IPS-15b (cell line): ENCODE measurements around the gene ZNF20.

Source experiments
- H3K27me3 ChIP-seq: one replicate; pipeline ENCODE4 v1.6.1; 2013; ENCODE audit warnings: low read length; ENCODE audit not compliant: control insufficient read depth, insufficient read depth
- H3K36me3 ChIP-seq: one replicate; pipeline ENCODE4 v1.6.1; 2013; ENCODE audit warnings: low read length; ENCODE audit not compliant: control insufficient read depth, insufficient read depth
- H3K4me1 ChIP-seq: one replicate; pipeline ENCODE4 v1.6.1; 2013; ENCODE audit warnings: mild to moderate bottlenecking, low read length; ENCODE audit not compliant: control insufficient read depth, insufficient read depth
- H3K4me3 ChIP-seq: one replicate; pipeline ENCODE4 v1.5.1; 2013; ENCODE audit warnings: low read depth, low read length
- H3K9ac ChIP-seq: one replicate; pipeline ENCODE4 v1.6.1; 2013; ENCODE audit warnings: low read depth, mild to moderate bottlenecking, low read length
- H3K9me3 ChIP-seq: one replicate; pipeline ENCODE4 v1.6.1; 2013; ENCODE audit warnings: mild to moderate bottlenecking, low read length; ENCODE audit not compliant: control insufficient read depth, insufficient read depth

The ZNF20 gene

GRCh38 chr19:12145348-12145747 is 5.2 kb upstream of the ZNF20 start:
- no peak overlapping the region for H3K4me3 ChIP-seq
- H3K27me3 ChIP-seq: no peaks in the 10 kb centered on the region
- peaks cover 9% of the 10 kb centered on the region for H3K9me3 ChIP-seq
- H3K4me1 ChIP-seq: peaks cover 3% of the 10 kb centered on the region
- H3K9ac ChIP-seq: no peak overlapping the region
- peaks cover 25% of the 10 kb centered on the region for H3K36me3 ChIP-seq

- peaks cover 12% of the 10 kb centered on the region for H3K36me3 ChIP-seq
- no peak overlapping the region for H3K4me3 ChIP-seq
- no peaks in the 10 kb centered on the region for H3K27me3 ChIP-seq
Observed at GRCh38 chr19:12141405-12141736, 1.2 kb upstream of the ZNF20 start.

DNA sequence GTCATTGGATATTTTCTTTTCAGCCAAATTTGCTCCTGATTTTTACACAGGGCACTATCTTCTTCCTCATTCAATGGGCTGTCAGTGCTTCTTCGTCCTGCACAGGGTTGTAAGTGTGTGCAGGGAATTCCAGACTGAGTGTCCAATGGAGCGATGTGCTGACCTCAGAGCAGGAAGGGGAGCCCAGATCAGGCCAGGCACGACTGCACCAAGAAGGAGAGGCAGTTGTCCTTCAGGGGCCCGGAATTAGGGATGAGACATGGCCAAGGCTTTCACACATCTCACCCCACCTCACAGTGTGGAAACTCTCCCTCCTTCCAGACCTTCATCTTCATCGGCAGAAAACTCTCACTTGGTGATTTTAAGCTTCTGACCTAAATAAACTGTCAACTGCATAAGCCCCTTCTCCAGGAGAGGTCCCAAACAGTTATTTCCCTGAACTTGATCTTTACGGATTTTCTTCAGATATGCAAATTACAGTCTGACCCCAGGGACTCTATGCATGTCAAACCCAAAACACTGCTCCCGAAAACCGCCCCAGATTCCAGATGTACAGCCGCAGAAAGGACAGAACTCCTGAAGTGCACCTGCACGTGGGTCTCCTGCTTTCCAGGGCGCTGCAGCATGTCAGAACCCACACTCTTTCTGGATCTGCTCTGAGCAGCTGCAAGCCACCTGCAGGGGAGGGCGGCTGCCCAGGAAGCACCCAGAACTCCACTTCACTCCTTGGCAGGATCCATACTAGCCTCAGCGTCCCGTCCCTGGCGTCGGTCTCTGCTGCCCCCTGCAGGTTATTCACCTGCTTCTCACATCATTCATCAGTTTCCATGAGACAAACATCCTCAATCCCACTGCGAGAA is 625 bp upstream of the ZNF20 start:
- Histone ChIP-seq H3K9me3 (peaks cover 4% of the 10 kb centered on the region), H3K36me3 (peaks cover 6% of the 10 kb centered on the region), H3K4me3 (peak overlapping the region; percentile 87), H3K9ac (no peak overlapping the region), H3K27me3 (no peaks in the 10 kb centered on the region), H3K4me1 (peaks cover 3% of the 10 kb centered on the region)

More at GRCh38 chr19:12141405-12141736, 1.2 kb upstream of the ZNF20 start:
- Histone ChIP-seq H3K9ac (no peak overlapping the region), H3K4me1 (peaks cover 3% of the 10 kb centered on the region), H3K9me3 (peaks cover 9% of the 10 kb centered on the region)

- Histone ChIP-seq H3K4me1 (peaks cover 3% of the 10 kb centered on the region), H3K36me3 (peaks cover 6% of the 10 kb centered on the region), H3K27me3 (no peaks in the 10 kb centered on the region), H3K9me3 (no peaks in the 10 kb centered on the region), H3K4me3 (peak overlapping the region; percentile 87), H3K9ac (peak overlapping the region; percentile 32)
Observed at GRCh38 chr19:12139269-12139668, 881 bp downstream of the ZNF20 start.

DNA sequence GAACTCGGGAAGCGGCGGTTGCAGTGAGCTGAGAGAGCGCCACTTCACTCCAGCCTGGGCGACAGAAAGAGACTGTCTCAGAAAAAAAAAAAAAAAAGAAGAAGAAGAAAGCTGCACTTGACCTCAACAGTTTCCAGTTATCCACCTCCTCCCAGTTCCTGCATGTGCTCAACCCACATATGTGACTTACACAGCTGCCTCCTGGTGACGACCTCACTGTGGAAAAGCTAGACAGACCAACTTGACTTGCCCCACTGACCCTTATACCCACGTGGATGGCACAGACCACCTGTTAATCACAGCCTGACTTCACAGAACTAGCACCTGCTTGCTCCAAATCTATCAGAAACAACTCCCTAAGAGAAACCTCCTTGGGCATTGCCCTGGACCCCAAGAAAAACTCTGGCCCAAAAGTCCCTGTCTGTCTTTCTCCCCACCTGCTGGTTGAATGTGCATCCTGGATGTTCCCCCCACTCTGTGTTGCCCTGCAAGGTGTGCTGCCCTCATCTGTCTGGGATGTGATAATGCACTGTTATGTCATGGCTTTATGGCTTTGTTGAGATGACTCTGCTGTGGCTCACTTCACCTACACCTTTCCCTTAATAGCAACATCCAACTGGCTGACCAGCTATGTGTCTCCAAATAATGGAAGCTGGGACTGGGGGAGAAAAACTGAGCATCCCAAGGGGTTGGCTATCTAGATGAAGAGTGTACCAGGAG is 2.8 kb downstream of the ZNF20 start:
- H3K9me3 ChIP-seq: peaks cover 15% of the 10 kb centered on the region
- H3K36me3 ChIP-seq: peaks cover 23% of the 10 kb centered on the region
- H3K4me3 ChIP-seq: no peak overlapping the region
- no peaks in the 10 kb centered on the region for H3K27me3 ChIP-seq
- H3K9ac ChIP-seq: no peak overlapping the region
- H3K4me1 ChIP-seq: peaks cover 3% of the 10 kb centered on the region

- H3K27me3 ChIP-seq: no peaks in the 10 kb centered on the region
- H3K36me3 ChIP-seq: peaks cover 26% of the 10 kb centered on the region
- H3K9ac ChIP-seq: no peak overlapping the region
- H3K4me1 ChIP-seq: no peaks in the 10 kb centered on the region
- peaks cover 22% of the 10 kb centered on the region for H3K9me3 ChIP-seq
- no peak overlapping the region for H3K4me3 ChIP-seq
Observed at GRCh38 chr19:12133069-12133468, 7.1 kb downstream of the ZNF20 start.

GRCh38 chr19:12126707-12127106 is 13.4 kb downstream of the ZNF20 start:
- Histone ChIP-seq H3K9ac (no peak overlapping the region), H3K4me3 (no peak overlapping the region), H3K9me3 (peaks cover under 1% of the 10 kb centered on the region), H3K36me3 (no peaks in the 10 kb centered on the region), H3K4me1 (no peaks in the 10 kb centered on the region), H3K27me3 (no peaks in the 10 kb centered on the region)

- Histone ChIP-seq H3K27me3 (no peaks in the 10 kb centered on the region), H3K9ac (no peak overlapping the region), H3K9me3 (peaks cover 12% of the 10 kb centered on the region), H3K4me1 (no peaks in the 10 kb centered on the region), H3K4me3 (no peak overlapping the region), H3K36me3 (peaks cover 13% of the 10 kb centered on the region)
Observed at GRCh38 chr19:12117201-12117970, 22.8 kb downstream of the ZNF20 start.

GRCh38 chr19:12113121-12113520 is 27.0 kb downstream of the ZNF20 start:
- peaks cover 42% of the 10 kb centered on the region for H3K36me3 ChIP-seq
- no peak overlapping the region for H3K9ac ChIP-seq
- peaks cover 37% of the 10 kb centered on the region for H3K9me3 ChIP-seq
- no peaks in the 10 kb centered on the region for H3K27me3 ChIP-seq
- no peak overlapping the region for H3K4me3 ChIP-seq
- H3K4me1 ChIP-seq: no peaks in the 10 kb centered on the region

DNA sequence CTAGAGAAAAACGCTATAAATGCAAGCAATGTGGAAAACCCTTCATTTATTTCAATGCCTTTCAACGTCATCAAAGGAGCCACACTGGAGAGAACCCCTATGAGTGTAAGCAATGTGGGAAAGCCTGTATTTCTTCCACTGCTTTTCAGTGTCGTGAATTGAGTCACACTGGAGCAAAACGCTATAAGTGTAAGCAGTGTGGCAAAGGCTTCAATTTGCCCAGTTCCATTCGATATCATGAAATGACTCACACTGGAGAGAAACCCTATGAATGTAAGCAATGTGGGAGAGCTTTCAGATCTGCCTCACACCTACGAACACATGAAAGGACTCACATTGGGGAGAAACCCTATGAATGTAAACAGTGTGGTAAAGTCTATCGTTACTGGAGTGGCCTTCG is 27.4 kb downstream of the ZNF20 start:
- Histone ChIP-seq H3K36me3 (peaks cover 42% of the 10 kb centered on the region), H3K9ac (no peak overlapping the region), H3K9me3 (peaks cover 37% of the 10 kb centered on the region)

DNA sequence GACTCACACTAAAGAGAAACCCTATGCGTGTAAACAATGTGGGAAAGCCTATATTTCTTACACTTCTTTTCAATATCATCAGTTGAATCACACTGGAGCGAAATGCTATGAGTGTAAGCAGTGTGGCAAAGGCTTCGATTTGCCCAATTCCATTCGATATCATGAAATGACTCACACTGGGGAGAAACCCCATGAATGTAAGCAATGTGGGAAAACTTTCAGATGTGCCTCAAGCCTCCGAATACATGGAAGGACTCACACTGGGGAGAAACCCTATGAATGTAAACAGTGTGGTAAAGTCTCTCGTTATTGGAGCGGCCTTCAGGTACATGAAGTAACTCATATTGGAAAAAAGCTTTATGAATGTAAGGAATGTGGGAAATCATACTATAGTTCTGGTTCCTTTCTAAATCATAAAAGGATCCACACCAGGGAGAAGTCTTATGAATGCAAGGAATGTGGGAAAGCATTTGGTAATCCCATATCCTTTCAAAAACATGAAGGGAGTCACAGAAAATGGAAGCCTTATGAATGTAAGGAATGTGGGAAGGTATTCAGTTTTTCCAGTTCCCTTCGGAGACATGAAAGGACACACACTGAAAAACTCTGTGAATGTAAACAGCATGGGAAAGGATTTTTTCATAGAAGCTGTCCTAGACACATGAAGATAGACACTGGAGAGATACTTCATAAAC is 28.1 kb downstream of the ZNF20 start:
- H3K4me3 ChIP-seq: no peak overlapping the region
- H3K9ac ChIP-seq: no peak overlapping the region
- peaks cover 37% of the 10 kb centered on the region for H3K9me3 ChIP-seq
- H3K4me1 ChIP-seq: no peaks in the 10 kb centered on the region
- H3K27me3 ChIP-seq: no peaks in the 10 kb centered on the region
- peaks cover 42% of the 10 kb centered on the region for H3K36me3 ChIP-seq

More for the DNA sequence above, 27.4 kb downstream of the ZNF20 start:
- no peak overlapping the region for H3K4me3 ChIP-seq
- no peaks in the 10 kb centered on the region for H3K4me1 ChIP-seq
- no peaks in the 10 kb centered on the region for H3K27me3 ChIP-seq
